ENCODE measurements around the gene ANKH.

Gene ANKH

GRCh38 chr5:14663734-14664269, 207.8 kb downstream of the ANKH start:
- DNase-seq (ENCODE audit: low read depth) = no peak

DNA sequence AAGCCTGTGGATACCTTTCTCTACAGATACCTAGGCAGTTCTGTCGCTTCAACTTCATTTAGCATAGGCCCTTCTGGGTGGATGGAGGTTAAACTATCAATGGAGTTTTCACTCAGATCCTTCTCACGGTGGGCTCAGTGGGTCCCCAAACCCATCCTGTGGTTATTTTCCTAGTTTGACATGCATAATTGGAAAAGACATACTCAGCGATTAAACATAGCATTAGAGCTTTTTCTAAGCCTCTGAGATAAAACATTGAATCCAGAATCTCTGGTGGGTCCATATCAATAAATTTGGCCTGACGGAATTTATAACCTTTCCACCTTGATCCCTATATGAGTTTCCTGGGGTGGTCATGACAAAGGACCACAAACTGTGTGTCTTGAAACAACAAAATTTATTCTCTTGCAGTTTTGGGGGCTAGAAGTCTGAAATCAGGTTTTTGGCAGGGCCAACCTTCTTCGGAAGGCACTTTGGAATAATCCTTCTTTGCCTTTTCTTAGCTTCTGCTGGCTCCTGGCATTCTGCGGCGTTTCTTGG, 208.8 kb downstream of the ANKH start:
- DNase-seq (ENCODE audit: low read depth) = no peak

DNA sequence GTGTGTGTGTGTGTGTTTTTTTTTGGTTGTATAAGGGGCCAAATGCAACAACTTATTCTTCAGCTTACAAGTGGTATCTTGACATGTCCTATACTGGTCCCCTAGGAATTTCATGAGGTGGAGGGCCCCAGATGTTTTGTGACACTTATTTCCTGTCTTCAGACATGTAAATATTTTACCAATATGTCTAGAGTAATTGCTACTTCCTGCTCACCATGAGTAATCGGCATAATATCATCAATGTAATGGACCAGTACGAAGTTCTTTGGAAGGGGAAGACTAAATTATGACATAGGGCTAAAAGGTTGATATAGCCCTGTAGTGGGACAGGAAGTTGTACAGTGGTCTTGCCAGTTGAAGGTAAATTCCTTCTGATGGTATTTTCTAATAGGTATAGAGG, 210.7 kb downstream of the ANKH start:
- DNase-seq (ENCODE audit: low read depth) = no peak

GRCh38 chr5:14659821-14660607, 211.6 kb downstream of the ANKH start:
- DNase-seq (ENCODE audit: low read depth) = no peak

DNA sequence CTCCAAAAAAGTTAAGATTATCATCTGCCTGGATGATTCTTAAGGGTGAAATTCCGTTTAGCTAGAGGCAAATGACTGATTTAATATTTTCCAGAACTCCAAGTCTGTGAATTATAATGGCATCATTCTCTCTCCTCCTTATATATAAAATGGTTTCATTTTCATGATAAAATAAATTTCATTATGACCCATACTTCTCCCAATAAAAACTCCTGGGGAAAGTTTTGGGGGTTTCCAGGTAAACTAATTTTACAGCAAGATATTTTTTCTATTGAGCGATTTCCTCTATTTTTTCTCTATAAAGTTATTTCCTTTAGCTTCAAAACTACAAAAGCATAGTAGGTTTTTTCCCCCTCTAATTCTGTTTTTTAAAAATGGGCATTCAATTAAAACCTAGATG, 214.7 kb downstream of the ANKH start:
- no peak for DNase-seq (ENCODE audit: low read depth)

GRCh38 chr5:14655146-14655741, 216.3 kb downstream of the ANKH start:
- DNase-seq (ENCODE audit: low read depth) = no peak

Data from activated T-cell treated with anti-CD3 and anti-CD28 coated beads for 48 hours (primary cell).